ENCODE data around the gene PPP1R12B.
"Not testable (repeated sequence)": the region's sequence is repeated elsewhere in the genome, so short reads cannot be mapped to it uniquely, and the experiment has no call there.

DNA sequence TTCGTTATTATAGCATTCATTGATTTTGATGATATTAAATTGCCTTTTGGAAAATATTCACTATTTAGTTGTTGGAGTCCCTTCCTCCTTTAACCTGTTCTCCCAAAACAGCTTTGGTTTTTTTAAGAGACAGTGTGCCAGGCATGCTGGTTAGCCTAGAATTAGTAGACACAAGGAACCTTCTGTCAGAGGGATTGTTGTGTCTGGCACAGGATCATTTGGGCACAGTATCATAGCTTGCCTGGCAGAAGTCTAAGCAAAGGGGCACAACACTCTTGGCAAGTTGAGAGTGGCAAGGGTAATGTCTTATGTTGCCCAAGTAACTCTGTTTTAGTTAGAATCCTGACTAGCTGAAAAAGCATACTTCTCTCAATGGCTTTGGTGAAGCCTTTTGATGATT lies 49.9 kb downstream of the PPP1R12B start:
- TF ChIP-seq, protein P1, sequence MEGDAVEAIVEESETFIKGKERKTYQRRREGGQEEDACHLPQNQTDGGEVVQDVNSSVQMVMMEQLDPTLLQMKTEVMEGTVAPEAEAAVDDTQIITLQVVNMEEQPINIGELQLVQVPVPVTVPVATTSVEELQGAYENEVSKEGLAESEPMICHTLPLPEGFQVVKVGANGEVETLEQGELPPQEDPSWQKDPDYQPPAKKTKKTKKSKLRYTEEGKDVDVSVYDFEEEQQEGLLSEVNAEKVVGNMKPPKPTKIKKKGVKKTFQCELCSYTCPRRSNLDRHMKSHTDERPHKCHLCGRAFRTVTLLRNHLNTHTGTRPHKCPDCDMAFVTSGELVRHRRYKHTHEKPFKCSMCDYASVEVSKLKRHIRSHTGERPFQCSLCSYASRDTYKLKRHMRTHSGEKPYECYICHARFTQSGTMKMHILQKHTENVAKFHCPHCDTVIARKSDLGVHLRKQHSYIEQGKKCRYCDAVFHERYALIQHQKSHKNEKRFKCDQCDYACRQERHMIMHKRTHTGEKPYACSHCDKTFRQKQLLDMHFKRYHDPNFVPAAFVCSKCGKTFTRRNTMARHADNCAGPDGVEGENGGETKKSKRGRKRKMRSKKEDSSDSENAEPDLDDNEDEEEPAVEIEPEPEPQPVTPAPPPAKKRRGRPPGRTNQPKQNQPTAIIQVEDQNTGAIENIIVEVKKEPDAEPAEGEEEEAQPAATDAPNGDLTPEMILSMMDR (IDR thresholded peaks at IDR 0.05): not testable (repeated sequence)
- not testable (repeated sequence) for TF ChIP-seq EP300, POLR2A (IDR thresholded peaks at IDR 0.05)
